IPS-18c (cell line): Measurements from ENCODE around the gene CSNK1G3.
A peak's percentile ranks its signal among the peaks of the same experiment; 100 is the strongest.
"Not testable (repeated sequence)": the region's sequence is repeated elsewhere in the genome, so short reads cannot be mapped to it uniquely, and the experiment has no call there.

ENCODE experiments used
- H3K4me3 ChIP-seq: 2 replicates; pipeline ENCODE4 v1.7.0; 2013; ENCODE audit warnings: low read depth, mild to moderate bottlenecking, low read length, moderate library complexity; ENCODE audit not compliant: insufficient read depth
- H3K9me3 ChIP-seq: one replicate; pipeline ENCODE4 v1.6.1; 2013; ENCODE audit warnings: mild to moderate bottlenecking, low read length, moderate library complexity; ENCODE audit not compliant: control insufficient read depth, insufficient read depth

Gene CSNK1G3

DNA sequence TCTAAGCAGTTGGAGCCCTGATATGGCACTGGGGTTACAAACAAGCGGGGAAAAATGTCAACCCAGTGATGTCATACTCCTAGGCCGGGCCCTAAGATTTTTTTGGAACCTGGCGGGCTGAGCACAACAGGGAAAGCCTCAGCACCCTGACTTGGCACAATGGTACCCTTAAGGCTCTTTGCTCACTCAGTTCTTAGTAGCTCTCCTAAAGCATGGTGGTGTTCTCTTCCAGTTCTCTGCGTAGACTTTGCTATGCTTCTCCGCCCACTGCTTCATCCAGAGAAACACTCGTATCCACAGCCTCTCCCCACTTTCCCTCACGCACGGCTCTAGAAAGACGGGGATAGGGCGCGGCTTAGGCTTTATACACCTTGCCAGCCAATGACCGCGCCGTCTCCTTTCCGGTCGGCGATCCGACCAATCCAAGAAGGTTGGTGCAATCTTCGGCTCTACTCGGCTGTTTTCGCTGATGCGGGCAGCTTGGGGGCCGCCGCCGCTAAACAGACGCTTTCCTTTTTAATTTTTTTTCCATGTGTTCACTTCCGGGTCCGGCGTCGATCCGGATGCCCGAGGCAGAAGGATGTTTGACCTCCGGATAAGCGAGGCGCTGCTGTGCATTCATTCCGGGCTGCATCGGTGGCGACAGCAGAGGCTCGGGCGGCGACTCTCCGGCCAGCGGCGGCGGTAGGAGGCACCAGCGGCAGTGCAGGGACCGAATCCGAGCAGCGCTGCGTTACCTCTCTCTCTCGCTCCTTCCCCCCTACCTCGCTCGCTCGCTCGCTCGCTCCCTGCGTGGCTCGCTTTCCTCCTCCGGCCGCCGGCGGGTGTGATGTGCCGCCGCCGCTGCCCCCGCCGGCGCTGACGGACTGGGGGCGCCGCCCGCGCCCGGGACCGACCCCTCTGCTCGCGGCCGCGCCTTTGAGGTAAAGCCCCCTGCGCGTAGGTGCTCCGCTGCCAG lies at the start of gene CSNK1G3:
TSS of gene CSNK1G3 (plus strand) at position 530 of the 958 bp plus-strand sequence. CDS start 33,487 bp downstream, outside the sequence.
- Histone ChIP-seq H3K4me3 (peak within 1 kb of the TSS; percentile 79), H3K9me3 (no peaks in the 10 kb centered on the region)

DNA sequence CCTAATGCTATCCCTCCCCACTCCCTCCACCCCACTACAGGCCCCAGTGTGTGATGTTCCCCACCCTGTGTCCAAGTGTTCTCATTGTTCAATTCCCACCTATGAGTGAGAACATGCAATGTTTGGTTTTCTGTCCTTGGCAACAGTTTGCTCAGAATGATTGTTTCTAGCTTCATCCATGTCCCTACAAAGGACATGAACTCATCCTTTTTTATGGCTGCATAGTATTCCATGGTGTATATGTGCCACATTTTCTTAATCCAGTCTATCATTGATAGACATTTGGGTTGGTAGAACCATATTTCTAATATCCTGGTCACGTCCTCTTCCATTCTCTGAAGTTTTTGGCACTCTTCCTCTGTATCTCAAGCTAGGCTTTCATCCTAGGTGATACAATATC lies 45.1 kb upstream of the CSNK1G3 start:
- not testable (repeated sequence) for H3K9me3 ChIP-seq, H3K4me3 ChIP-seq

DNA sequence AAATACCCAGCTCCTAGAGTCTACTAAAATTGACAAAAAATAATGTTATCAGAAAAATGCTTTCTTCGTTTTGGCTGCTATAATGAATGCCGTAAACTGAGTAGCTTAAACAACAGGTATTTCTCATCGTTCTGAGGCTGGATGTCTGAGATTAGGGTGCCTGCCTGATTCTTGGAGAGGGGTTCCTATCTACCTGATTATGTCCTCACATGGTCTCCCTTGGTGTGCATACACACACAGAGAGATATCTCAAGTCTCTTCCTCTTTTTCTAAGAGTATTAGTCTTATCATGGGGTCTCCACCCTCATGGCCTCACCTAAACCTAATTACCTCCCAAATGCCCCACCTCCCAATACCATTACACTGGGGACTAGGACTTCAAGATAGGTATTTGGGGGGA lies 40.6 kb upstream of the CSNK1G3 start:
- Histone ChIP-seq H3K4me3 (no peak overlapping the region), H3K9me3 (no peaks in the 10 kb centered on the region)

DNA sequence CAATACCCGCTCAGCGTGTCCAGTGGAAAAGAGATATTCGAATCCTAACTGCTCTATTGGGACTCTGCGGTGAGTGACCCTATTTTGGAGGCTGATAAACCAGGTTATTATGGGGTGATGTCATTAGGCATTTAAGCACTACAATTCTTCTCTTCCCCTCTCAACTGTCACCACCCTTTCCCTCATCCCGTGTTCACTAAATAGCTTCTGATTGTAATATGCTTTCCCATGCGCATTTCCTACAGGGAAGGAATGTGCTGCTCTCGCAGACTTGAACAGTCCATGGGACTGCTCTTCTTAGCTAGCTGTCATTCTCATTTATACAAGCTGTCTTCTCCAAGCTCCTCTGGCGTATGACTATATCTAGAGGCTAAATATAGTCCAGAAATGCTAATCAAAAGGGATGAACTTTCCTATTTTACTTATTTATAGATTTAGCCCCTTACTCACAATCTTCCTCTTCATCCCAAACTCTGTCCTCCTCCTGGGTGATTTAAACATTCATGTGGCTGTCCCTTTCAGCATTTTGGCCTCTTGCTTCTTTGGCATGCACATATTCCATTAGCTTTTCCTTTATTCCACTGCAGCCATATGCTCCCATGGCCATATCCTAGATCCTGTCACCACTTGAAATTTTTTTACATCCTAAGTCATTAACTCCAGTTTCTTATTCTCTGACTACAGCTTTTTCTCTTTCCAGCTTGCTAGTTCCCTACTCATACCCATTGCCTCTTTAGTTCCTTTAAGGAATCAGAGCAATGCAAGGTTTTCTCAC lies 39.6 kb upstream of the CSNK1G3 start:
- no peaks in the 10 kb centered on the region for H3K9me3 ChIP-seq
- no peak overlapping the region for H3K4me3 ChIP-seq

DNA sequence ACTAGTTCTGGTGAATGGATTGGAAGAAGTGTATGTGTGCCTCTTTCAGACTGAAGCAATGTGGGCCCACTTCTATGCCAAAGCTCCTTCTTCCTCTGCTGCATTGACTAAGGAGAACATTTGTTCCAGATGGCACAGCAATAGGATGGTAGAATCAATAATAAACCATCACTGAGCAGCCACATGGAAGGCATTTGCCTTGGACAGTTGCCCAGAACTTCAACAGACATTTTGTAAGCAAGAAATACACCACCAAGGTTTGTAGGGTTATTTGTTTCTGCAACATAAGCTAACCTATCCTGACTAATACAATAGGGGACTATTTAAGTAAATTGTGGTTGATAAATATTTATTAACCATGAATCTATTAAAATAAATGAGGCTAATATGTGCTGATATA lies 37.7 kb upstream of the CSNK1G3 start:
- H3K4me3 ChIP-seq: no peak overlapping the region

DNA sequence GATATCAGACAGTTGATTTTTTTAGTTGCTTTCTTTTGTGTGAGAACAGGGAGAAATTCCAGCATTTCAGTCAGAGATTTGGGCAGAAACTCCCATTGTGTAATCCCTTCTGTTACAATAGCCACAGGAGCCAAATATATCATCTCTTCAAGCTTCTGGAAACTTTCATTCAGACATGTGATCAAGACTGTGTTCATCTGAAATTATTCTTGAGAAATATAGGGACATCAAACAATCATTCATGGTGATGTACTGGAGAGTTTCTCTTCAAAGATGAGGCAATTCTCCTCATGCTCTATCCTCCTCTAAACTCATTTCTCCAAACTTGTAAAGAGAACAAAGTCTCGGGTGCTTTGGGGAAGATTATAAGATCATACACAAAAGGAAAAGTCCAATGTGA lies 35.2 kb upstream of the CSNK1G3 start:
- Histone ChIP-seq H3K4me3 (no peak overlapping the region), H3K9me3 (no peaks in the 10 kb centered on the region)

More for the DNA sequence above, 37.7 kb upstream of the CSNK1G3 start:
- H3K9me3 ChIP-seq: no peaks in the 10 kb centered on the region

DNA sequence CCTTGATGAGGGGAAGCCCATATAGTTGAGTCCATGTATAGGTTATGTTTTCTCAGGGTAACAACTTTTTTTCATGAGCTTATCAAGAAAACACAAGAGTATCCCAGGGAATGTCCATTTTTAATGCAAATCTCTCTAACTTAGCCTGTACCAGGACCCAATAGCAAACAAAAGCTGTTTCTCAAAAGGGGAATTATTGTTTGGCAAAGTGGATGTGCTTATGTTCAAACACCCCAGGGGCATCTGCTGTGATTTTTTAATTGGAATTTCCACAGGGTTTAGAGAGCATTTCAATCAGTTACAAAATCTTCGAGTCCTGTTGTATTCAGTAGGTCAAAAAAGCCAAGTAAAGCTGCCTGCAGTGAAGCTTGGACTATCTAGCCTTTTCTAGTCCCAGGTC lies 33.4 kb upstream of the CSNK1G3 start:
- Histone ChIP-seq H3K4me3 (no peak overlapping the region), H3K9me3 (no peaks in the 10 kb centered on the region)

DNA sequence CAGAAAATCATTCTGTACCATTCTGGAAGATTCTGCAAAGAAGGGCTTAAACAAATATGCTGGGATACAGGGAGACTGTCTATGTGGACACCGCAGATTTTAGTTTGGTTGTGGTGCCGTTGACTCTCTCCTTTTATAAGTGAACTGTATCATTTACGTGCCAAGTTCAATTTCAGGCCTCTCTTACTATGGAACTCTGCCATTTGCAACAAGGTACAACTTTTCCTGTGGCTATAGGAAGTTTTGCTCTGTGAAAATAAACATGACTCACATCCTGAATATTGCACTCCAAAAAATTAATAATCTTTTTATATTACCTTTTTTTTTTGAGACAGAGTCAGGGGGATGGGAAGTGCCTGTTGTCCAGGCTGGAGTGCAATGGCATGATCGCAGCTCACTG lies 29.7 kb upstream of the CSNK1G3 start:
- Histone ChIP-seq H3K9me3 (no peaks in the 10 kb centered on the region), H3K4me3 (no peak overlapping the region)

DNA sequence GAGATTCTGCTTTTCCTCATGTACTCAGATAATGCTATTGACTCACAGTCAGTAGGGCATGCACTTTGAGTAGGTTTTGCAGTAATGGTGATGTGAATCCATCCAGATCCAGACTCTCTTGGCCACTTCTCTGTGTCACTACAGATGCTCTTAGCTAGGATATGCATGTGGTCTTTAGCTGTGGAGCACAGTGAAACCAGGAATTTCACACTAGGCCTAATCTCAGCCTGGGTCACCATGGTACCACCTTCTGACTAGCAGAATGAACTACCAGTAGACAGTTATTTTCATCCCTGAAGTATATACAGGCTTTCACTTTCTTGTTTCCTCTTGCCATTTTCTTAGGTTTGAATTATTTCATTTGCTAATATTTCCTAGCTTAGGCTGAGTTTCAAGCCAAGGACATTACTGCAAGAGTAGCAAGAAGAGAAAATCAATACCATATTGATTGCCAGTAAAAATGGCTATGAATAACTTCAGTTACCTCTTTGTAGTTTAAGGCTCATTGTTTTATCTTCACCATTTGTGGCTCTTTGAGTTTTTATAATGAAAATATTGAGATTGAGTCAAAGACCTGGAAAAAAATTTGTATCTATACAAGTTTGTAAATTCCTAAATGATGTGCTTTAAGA lies 28.4 kb upstream of the CSNK1G3 start:
- H3K4me3 ChIP-seq: no peak overlapping the region
- H3K9me3 ChIP-seq: no peaks in the 10 kb centered on the region

DNA sequence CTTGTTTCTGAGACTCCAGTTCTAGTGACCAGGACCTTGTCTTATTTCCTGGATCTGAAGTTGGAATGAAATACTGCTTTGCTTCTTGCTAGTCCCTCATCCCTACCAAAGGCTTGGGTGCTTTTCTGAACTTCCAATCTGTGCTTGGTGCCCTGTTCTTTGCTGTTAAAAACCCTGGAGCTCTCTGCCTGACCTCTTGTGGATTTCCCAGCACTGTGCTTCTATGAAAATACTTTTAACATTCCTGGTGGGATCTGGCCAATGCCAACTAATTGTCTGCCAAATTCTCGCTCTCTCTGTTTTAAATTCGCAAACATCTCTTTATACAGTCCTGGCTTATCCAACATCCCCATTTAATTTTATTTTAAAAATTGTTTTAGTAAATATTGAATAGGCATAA lies 26.7 kb upstream of the CSNK1G3 start:
- Histone ChIP-seq H3K4me3 (no peak overlapping the region), H3K9me3 (no peaks in the 10 kb centered on the region)

DNA sequence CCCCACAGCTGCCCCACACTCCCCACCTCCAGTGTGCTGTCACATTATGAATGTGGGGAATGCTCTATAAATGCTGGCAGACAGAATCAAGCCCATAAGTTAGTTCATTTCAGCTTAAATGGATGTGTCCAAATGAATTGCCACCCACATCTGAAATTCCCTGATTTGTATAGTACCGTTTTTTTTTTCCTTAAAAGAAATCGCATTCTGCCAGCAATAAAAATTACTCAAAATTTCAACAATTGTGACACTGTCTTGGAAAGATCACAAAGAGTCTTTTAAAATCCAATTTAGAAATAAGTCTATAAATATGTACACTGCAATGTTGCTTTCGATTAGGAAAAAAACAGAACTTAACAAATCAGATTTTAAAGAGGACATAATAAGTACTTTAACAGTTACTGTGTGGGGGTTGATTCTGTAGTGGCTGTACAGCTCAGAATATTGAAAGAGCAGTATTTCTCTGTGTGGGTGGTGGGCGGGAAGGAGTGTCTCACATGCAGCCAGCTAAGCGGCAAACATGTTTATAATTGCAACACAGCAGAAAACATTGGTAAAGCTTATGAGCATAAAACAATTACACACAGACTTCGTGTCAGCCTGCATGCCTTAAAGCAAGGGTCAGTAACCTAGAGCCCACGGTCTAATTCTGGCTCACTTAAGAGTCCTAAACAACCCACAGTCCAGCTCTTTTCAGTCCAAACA lies 24.9 kb upstream of the CSNK1G3 start:
- Histone ChIP-seq H3K9me3 (no peaks in the 10 kb centered on the region), H3K4me3 (no peak overlapping the region)

DNA sequence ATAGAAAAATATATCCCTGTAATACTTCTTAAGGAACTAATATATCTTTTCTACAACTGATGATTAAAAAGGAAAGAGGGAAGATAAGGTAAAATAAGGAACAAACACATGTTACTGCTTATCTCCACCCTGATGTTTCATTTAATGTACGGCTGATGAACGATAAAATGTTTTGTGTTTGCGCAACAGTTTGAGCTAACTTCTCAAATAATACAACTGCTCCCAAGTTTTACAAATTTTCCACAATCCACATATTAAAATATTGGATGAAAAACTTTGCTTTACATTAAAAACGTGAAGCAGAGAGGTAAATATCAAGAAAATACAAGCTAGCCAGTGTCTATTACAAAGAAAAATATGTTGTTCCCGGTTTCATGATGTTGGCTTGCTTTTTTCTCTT lies 21.0 kb upstream of the CSNK1G3 start:
- H3K4me3 ChIP-seq: no peak overlapping the region
- no peaks in the 10 kb centered on the region for H3K9me3 ChIP-seq

DNA sequence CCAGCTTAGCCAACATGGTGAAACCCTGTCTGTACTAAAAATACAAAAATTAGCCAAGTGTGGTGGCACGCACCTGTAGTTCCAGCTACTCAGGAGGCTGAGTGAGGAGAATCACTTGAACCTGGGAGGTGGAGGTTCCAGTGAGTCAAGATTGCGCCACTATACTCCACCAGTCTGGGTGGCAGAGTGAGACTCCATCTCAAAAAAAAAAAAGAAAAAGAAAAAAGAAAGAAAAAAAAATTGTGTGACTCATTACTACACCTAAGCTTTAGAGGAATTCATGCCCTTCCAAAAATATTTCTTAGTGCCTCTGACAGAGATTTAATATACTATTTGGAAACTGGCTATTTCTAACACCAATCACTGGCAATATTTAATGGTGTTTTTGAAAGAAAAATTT lies 16.8 kb upstream of the CSNK1G3 start:
- not testable (repeated sequence) for H3K4me3 ChIP-seq, H3K9me3 ChIP-seq

DNA sequence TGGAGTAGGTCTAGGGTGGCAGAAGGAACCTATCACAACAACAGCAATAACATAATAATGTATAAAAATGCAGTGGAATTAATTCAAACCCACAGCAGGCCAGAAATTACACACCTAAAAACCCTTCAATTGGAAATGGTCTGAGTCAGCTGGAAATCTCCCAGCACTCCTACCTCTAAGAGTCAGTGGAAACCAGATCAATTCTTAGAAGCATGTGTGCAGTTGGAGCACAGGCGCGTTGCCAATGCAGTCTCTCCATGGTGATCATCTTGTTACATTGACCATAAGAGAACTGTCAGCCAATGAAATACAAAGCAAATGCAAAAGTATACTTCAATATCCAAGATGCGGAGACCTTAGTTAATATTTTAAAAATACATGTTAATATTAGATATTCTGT lies 15.1 kb upstream of the CSNK1G3 start:
- no peak overlapping the region for H3K4me3 ChIP-seq
- no peaks in the 10 kb centered on the region for H3K9me3 ChIP-seq

DNA sequence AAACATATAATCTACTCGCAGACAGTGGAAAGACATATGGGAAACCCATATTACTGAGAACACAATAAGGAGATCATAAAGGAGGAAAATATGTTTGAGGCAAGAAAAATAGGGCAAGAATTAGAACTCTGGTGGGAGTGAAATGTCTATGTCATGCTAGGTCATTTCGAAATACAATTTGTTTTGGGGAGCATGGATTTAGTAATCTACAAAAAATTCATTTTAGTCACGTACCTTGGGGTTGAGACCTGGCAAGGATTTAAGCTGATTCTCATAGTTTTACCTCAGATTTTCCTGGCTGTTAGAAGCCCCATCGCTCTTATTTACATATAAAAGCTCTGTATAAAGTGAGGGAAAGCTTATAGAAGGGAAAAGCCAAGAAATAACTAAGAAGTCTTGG lies 11.5 kb upstream of the CSNK1G3 start:
- Histone ChIP-seq H3K4me3 (no peak overlapping the region), H3K9me3 (no peaks in the 10 kb centered on the region)

DNA sequence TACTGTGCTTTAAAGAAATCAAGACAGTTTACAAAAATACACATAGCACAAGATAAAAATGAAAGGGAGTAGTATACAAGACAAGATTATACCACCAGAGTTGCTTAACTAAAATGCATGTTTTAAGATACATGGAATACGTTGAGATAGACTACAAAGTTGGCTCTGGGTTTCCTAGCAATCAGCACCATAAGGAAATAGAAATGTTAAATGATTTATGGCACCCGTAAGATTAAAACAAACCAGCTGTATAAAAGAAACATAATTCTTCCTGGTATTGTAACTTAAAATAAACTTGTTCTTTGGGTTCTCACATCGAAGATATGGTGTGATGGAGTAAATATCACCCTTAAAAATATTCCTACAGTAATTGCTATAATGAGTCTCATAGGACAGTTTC lies 9.9 kb upstream of the CSNK1G3 start:
- H3K9me3 ChIP-seq: no peaks in the 10 kb centered on the region

DNA sequence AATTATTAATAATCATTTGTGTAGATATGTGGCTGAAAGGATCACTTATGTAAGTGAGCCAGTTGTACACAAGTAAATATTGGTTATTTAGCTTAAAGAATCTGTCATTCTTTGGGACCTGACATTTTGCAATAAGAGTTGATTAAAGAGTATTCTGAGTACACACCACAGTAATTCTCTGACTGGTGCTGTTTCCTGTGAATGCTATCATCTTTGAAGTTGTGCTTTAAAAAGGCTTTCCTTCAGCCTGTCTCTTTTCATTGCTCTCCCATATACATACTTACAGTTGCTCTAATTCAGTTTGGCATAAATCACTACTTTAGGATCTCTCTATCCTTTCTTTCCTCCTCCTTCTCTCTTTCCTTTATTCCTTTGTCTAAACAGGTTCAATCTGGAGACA lies 8.7 kb upstream of the CSNK1G3 start:
- no peaks in the 10 kb centered on the region for H3K9me3 ChIP-seq
- H3K4me3 ChIP-seq: no peak overlapping the region

More for the DNA sequence above, 9.9 kb upstream of the CSNK1G3 start:
- no peak overlapping the region for H3K4me3 ChIP-seq
